ELF-1 (cell line): ENCODE data around the gene NRG3.
"Not testable (repeated sequence)": the region's sequence is repeated elsewhere in the genome, so short reads cannot be mapped to it uniquely, and the experiment has no call there.

Source experiments
- DNase-seq: peaks from one replicate; pipeline ENCODE4 v3.0.0-alpha.2; 2016; ENCODE audit warnings: low read depth, low spot score

The NRG3 gene

GRCh38 chr10:82677932-82678331 is 802.9 kb downstream of the NRG3 start:
- DNase-seq, result not testable (repeated sequence)

GRCh38 chr10:82678451-82678850 is 803.5 kb downstream of the NRG3 start:
- DNase-seq, result peak; percentile 15

DNA sequence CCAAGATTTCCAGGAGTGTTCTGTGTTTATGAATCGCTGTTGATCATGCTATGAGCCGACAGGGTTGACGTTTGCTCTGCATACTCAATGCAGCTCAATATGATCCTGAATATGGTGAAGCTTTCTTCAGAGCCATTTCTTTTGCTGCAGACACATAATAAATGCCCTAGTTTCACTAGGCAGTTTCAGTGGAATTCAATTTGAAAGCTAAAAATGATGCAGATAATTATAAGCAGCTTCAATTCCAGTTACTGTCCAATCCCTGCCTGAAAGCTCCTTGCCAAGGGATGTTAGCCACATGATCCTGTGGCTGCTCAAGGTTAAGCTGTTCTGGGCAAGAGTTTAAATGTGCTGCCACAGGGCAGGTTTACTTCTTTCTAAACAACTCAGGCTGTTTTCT is 805.6 kb downstream of the NRG3 start:
- DNase-seq, result no peak

GRCh38 chr10:82683945-82684344 is 809.0 kb downstream of the NRG3 start:
- DNase-seq, result no peak

GRCh38 chr10:82685087-82685486 is 810.1 kb downstream of the NRG3 start:
- DNase-seq, result no peak

DNA sequence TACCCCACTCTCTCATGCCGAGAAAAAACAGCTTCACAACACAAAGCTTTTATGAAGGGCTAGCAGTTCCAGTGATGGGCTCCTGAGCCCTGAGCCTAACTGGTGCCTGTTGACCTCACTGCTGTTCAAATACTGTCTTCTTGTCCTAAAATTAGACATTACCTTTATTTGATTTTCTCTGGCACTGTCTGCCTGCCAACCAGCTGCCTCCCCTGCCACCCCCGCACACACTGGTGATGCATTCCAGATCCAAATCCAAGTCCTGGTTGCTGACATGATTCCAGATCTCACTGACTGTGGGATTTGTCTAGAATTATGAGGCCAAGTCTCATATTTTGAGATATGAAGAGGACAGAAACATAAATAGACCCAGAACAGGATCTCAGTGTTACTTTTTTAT is 816.2 kb downstream of the NRG3 start:
- DNase-seq, result no peak

GRCh38 chr10:82692458-82692857 is 817.5 kb downstream of the NRG3 start:
- peak; percentile 4 for DNase-seq

- no peak for DNase-seq
Observed at GRCh38 chr10:82721831-82722230, 846.8 kb downstream of the NRG3 start.

GRCh38 chr10:82722273-82722672 is 847.3 kb downstream of the NRG3 start:
- DNase-seq, result no peak

DNA sequence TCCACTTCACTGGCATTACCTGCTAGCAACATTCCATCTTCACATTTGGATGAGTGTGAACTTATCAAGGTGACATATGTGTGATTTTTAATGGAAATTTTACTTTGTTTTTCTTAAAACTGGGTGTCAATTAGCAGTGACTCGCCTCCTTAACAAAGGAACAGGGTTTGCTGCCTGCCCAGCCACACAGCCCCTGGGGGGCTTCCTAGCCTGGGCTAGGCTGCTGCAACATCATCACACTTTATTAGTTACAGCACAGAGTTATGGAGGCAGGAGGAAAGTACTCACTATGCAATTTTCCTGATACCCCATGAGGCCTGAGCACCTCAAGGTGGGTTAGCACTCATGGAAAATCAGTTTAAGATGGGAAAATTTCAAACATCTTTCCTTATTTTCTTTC is 861.3 kb downstream of the NRG3 start:
- peak; percentile 13 for DNase-seq

DNA sequence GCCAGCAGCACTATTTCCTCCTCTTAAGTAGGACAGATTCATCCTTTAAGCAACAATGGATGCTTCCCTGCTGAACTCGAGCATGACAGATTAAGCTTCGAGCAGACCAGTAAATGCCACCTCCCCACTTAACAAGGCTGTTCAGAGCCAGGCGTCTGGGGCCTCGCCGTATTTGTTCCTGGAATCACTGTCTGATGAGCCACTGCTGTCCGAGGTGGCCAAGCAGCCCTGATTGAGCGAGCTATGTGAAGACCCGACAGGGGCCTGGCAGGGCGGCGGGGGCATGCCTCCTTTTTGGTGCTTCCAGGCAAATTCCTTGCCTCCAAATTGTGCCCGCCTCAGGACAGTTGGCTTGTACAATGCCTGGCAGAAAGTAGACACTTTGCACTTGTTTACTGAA is 862.6 kb downstream of the NRG3 start:
- peak; percentile 29 for DNase-seq

GRCh38 chr10:82738592-82738991 is 863.6 kb downstream of the NRG3 start:
- no peak for DNase-seq

DNA sequence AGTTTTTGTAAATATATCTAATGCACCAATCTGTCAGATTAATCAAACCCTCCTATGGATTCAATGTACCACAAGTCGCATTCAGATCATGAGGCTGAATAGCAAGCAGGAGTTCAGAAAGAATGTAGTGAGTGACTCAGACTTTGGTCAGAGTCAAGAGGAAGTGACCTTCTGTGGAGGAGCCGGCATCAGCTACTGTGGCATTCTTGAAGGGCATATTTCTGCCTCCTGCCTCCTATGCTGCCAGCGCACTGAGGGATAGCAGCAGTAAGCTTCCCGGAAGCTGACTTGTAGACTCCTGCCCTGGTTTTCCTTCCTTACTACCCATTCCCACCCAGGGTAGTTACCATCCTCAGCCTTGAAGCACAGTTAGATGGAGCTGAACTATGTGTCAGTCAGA is 867.5 kb downstream of the NRG3 start:
- no peak for DNase-seq

- no peak for DNase-seq
Observed at GRCh38 chr10:82742898-82743297, 867.9 kb downstream of the NRG3 start.

DNA sequence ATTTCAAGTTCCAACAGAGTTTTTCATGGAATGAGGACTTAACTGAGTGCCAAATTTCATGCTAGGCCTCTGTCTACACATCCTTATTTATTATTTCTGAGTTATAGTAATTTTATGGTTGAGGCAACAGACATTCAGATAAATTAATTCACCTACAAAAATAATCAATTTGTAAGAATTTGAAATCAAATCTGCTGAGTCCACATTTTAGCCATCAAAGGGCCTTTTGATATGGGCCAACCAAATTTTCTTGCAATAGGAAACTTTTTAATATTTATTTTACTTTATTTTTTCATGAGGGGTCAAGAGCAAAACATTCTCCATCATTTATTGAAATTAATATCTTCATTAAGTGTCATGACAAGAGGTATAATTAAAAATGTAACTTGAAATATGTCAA is 875.5 kb downstream of the NRG3 start:
- DNase-seq, result no peak

- DNase-seq, result no peak
Observed at GRCh38 chr10:82757397-82757796, 882.4 kb downstream of the NRG3 start.

- no peak for DNase-seq
Observed at GRCh38 chr10:82757901-82758300, 882.9 kb downstream of the NRG3 start.

GRCh38 chr10:82759050-82759449 is 884.1 kb downstream of the NRG3 start:
- DNase-seq, result no peak

DNA sequence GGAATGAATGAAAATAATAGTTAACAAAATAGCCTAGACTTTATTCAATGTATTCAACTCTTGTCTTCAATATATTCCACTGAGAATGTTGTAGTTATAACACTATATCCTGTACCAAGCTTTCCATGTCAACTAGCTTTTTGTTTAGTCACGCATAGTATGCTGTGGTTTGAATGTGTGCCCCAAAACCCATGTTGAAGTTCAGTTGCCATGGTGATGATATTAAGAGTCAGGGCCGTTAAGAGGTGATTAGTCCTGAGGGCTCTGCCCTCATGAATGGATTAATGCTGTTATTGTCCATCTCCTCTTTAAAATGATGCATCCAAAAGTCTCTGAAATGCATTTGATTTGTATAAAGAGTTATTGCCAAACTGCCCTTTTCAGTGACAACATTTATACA is 887.6 kb downstream of the NRG3 start:
- no peak for DNase-seq

- no peak for DNase-seq
Observed at GRCh38 chr10:82768040-82768439, 893.0 kb downstream of the NRG3 start.

DNA sequence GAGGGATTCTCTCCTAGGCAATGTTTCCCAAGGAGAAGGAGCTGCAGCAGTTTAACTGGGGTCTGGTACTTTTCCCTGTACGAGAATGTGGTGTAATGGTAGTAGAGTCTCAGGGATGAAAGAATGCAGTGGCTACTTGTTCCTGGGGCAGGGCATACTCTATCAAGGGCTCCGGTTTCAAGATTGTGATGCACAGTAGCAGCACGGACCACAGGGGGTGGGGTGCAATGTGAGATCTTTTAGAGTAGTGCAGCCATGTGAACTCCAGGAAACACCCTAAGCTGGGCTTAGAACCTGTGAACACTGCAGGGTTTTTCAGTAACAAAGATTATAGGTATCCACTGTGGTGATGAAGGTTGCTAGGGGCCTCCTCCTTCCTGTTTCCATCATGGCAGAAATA is 903.9 kb downstream of the NRG3 start:
- no peak for DNase-seq

- DNase-seq, result no peak
Observed at GRCh38 chr10:82796510-82796909, 921.5 kb downstream of the NRG3 start.

DNA sequence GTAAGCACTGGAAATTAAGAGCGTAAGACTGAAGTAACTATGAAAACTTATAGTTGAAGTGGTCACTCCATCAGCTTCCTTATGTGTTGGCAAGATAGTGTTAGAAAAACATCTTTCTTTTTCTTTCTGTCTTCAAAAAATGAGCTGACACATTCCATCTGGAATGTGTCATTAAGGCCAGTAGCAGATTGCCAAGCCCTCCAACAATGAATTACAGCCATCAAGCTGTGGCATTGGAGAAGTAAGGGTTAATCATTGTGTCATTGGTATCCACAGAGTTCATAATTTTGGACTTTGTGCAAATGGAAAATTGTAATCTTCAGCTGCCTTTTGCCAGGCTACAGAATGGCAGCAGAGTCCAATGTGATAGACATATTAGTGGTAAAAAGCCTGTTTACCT is 926.3 kb downstream of the NRG3 start:
- DNase-seq, result no peak

- peak; percentile 29 for DNase-seq
Observed at GRCh38 chr10:82811621-82812020, 936.6 kb downstream of the NRG3 start.

- no peak for DNase-seq
Observed at GRCh38 chr10:82813856-82814255, 938.9 kb downstream of the NRG3 start.
